IPS-18a (cell line): ENCODE measurements around the gene RMRP.
"Not testable (repeated sequence)": the region's sequence is repeated elsewhere in the genome, so short reads cannot be mapped to it uniquely, and the experiment has no call there.

Source experiments
- H3K27ac ChIP-seq: one replicate; pipeline ENCODE4 v1.5.1; 2013; ENCODE audit warnings: low read length
- H3K27me3 ChIP-seq: one replicate; pipeline ENCODE4 v1.6.1; 2013; ENCODE audit warnings: mild to moderate bottlenecking, low read length; ENCODE audit not compliant: control insufficient read depth, insufficient read depth
- H3K36me3 ChIP-seq: one replicate; pipeline ENCODE4 v1.6.1; 2013; ENCODE audit warnings: low read depth, low read length; ENCODE audit not compliant: control insufficient read depth
- H3K4me1 ChIP-seq: one replicate; pipeline ENCODE4 v1.6.1; 2013; ENCODE audit warnings: low read depth, low read length; ENCODE audit not compliant: control insufficient read depth
- H3K4me3 ChIP-seq: one replicate; pipeline ENCODE4 v1.5.1; 2013; ENCODE audit warnings: low read length
- H3K9ac ChIP-seq: one replicate; pipeline ENCODE4 v1.6.1; 2013; ENCODE audit warnings: mild to moderate bottlenecking, low read length, moderate library complexity
- H3K9me3 ChIP-seq: one replicate; pipeline ENCODE4 v1.6.1; 2013; ENCODE audit warnings: low read depth, low read length; ENCODE audit not compliant: control insufficient read depth

Gene RMRP

GRCh38 chr9:35649431-35650340 lies 8.1 kb downstream of the RMRP start:
- no peaks in the 10 kb centered on the region for H3K9me3 ChIP-seq
- H3K4me1 ChIP-seq, result peaks cover 19% of the 10 kb centered on the region
- no peak overlapping the region for H3K27ac ChIP-seq
- H3K9ac ChIP-seq, result no peak overlapping the region
- H3K27me3 ChIP-seq, result peaks cover 4% of the 10 kb centered on the region
- H3K4me3 ChIP-seq, result no peak overlapping the region
- H3K36me3 ChIP-seq, result no peaks in the 10 kb centered on the region

- no peak overlapping the region for H3K27ac ChIP-seq
- no peaks in the 10 kb centered on the region for H3K36me3 ChIP-seq
- peaks cover 4% of the 10 kb centered on the region for H3K27me3 ChIP-seq
- peak overlapping the region; percentile 90 for H3K4me3 ChIP-seq
- peak overlapping the region; percentile 43 for H3K9ac ChIP-seq
- peaks cover 19% of the 10 kb centered on the region for H3K4me1 ChIP-seq
- no peaks in the 10 kb centered on the region for H3K9me3 ChIP-seq
Observed at GRCh38 chr9:35646533-35647265, 11.1 kb downstream of the RMRP start.

- H3K9me3 ChIP-seq, result no peaks in the 10 kb centered on the region
- peak overlapping the region; percentile 90 for H3K4me3 ChIP-seq
- H3K4me1 ChIP-seq, result peaks cover 16% of the 10 kb centered on the region
- H3K36me3 ChIP-seq, result no peaks in the 10 kb centered on the region
- H3K9ac ChIP-seq, result peak overlapping the region; percentile 43
- H3K27me3 ChIP-seq, result peaks cover 4% of the 10 kb centered on the region
- H3K27ac ChIP-seq, result no peak overlapping the region
Observed at GRCh38 chr9:35646153-35646532, 11.7 kb downstream of the RMRP start.

- Histone ChIP-seq H3K4me3 (peak overlapping the region; percentile 90), H3K4me1 (peaks cover 12% of the 10 kb centered on the region), H3K9ac (peak overlapping the region; percentile 43)
- not testable (repeated sequence) for H3K27ac ChIP-seq, H3K27me3 ChIP-seq, H3K36me3 ChIP-seq, H3K9me3 ChIP-seq
Observed at GRCh38 chr9:35645736-35646135, 12.1 kb downstream of the RMRP start.

DNA sequence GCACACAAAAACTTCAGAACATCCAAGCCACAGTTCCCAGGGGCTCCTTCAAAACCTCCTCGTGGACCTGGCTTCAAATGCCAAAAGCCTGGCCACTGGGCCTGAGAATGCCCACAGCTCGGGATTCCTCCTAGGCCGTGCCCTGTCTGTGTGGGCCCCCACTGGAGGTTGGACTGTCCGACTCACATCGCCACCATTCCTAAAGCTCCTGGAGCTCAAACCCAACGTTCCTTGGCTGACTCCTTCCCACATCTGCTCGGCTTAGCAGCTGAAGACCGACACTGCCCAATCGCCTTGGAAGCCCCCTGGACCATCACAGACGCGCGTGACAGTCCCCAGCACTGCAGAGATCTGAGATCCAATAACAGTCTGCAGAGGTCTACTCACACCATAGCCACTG lies 14.8 kb downstream of the RMRP start:
- Histone ChIP-seq H3K27ac (no peak overlapping the region), H3K27me3 (peaks cover 4% of the 10 kb centered on the region), H3K36me3 (no peaks in the 10 kb centered on the region), H3K4me1 (peaks cover 4% of the 10 kb centered on the region), H3K9ac (no peak overlapping the region), H3K9me3 (no peaks in the 10 kb centered on the region), H3K4me3 (no peak overlapping the region)

DNA sequence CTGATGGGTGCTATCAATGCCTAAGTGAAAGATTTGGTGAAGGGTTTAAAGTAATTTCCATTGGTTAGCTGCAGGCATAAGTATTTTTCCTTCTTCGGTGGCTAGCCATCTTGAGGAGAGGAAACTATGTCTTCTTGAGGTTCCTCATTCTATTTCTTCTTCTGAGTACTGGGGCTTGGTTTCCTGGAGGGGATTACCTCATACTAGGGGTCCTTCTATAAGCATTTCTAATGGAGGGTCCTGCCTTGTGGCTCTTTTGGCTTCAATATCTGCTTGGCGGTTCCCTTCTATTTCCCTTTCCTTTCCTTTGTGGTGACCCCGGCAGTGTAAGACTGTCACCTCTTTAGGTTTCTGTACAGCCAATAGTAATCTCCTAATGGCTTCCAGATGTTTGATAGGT lies 16.3 kb downstream of the RMRP start:
- H3K4me1 ChIP-seq, H3K27ac ChIP-seq, H3K9ac ChIP-seq: not testable (repeated sequence)

GRCh38 chr9:35640431-35640830 lies 17.4 kb downstream of the RMRP start:
- not testable (repeated sequence) for H3K9me3 ChIP-seq, H3K4me3 ChIP-seq, H3K9ac ChIP-seq, H3K27me3 ChIP-seq, H3K4me1 ChIP-seq, H3K27ac ChIP-seq, H3K36me3 ChIP-seq

More for the DNA sequence above, 16.3 kb downstream of the RMRP start:
- not testable (repeated sequence) for H3K4me3 ChIP-seq, H3K27me3 ChIP-seq, H3K36me3 ChIP-seq, H3K9me3 ChIP-seq

DNA sequence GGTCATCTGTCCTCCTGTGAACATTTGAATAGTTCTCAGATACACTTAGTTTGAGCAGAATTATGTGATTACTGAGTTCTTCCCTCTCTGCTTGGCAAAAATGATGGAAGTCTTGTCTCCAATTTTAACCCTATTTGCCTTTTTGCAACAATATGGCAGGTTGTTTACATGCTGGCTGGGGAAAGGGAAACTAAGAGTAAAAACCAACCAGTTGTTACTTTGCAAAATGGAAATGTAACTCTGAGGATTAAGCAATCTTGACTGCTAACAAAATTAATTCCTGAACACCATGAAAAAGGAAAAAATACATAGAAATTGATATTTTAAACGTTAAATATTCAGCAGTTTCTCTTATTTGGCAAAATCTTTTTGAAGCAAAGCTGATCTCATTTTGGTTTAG lies 18.2 kb downstream of the RMRP start:
- no peaks in the 10 kb centered on the region for H3K4me1 ChIP-seq
- no peaks in the 10 kb centered on the region for H3K27me3 ChIP-seq
- H3K36me3 ChIP-seq, result no peaks in the 10 kb centered on the region
- H3K4me3 ChIP-seq, result no peak overlapping the region
- no peak overlapping the region for H3K27ac ChIP-seq
- no peaks in the 10 kb centered on the region for H3K9me3 ChIP-seq
- H3K9ac ChIP-seq, result no peak overlapping the region

- H3K27ac ChIP-seq, H3K4me1 ChIP-seq, H3K9ac ChIP-seq: not testable (repeated sequence)
Observed at GRCh38 chr9:35639225-35639624, 18.6 kb downstream of the RMRP start.

GRCh38 chr9:35638751-35639150 lies 19.1 kb downstream of the RMRP start:
- not testable (repeated sequence) for H3K4me1 ChIP-seq, H3K9me3 ChIP-seq, H3K27ac ChIP-seq, H3K4me3 ChIP-seq, H3K9ac ChIP-seq, H3K36me3 ChIP-seq, H3K27me3 ChIP-seq

More at GRCh38 chr9:35639225-35639624, 18.6 kb downstream of the RMRP start:
- H3K36me3 ChIP-seq, H3K9me3 ChIP-seq, H3K27me3 ChIP-seq, H3K4me3 ChIP-seq: not testable (repeated sequence)

DNA sequence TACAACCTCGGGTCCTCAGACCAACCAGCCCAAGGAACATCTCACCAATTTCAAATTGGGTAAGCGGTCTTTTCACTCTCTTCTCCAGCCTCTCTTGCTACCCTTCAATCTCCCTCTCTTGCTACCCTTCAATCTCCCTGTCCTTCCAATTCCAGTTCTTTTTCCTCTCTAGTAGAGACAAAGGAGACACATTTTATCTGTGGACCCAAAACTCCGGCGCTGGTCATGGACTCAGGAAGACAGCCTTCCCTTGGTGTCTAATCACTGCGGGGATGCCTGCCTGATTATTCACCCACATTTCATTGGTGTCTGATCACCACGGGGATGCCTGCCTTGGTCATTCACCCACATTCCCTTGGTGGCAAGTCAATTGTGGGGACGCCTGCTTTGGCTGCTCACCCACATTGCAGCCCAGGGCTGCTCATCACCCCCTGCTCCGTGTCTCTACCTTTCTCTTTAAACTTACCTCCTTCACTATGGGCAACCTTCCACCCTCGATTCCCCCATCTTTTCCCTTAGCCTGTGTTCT lies 20.3 kb downstream of the RMRP start:
- not testable (repeated sequence) for H3K27ac ChIP-seq, H3K9me3 ChIP-seq, H3K36me3 ChIP-seq, H3K4me1 ChIP-seq, H3K9ac ChIP-seq, H3K4me3 ChIP-seq, H3K27me3 ChIP-seq
